SK-N-SH (cell line): ENCODE data around the gene PPP2R3B. TPM values are rescaled to one million over a fixed set of nuclear protein-coding genes. Genes with fewer than 3 reads are reported as not detected.
A peak's percentile ranks its signal among the peaks of the same experiment; 100 is the strongest.

Experiments
- CTCF ChIA-PET: fragments of 300-600, 350-600 bp; formaldehyde crosslinking; extraction: SDS; loops from one replicate; lab custom pipeline; 2021; lab: Yijun Ruan, JAX
- POLR2A ChIA-PET: fragments of 350-600 bp; sonication (Branson Sonifier 250); formaldehyde crosslinking; extraction: SDS; loops from one replicate; lab custom pipeline; 2020; ENCODE audit warnings: antibody characterized with exemption, inconsistent platforms; lab: Yijun Ruan, JAX
- DNase-seq: peaks from one replicate; pipeline ENCODE4 v3.0.0; 2012
- H2AFZ ChIP-seq: fragments of 200-600 bp; sonication (generic); 2 replicates; pipeline ENCODE4 v1.8.1; 2016; ENCODE audit warnings: antibody characterized with exemption, mild to moderate bottlenecking, low read depth
- H3F3A ChIP-seq: fragments of 200-600 bp; sonication (generic); replicated peaks from 2 replicates; pipeline ENCODE3; 2016; ENCODE audit warnings: antibody characterized with exemption, mild to moderate bottlenecking; ENCODE audit not compliant: insufficient read depth
- H3K27ac ChIP-seq, 2 experiments: fragments of 200-500 bp in 1 of 2; fragments of 200-600 bp in 1 of 2; sonication (Bioruptor generic) in 1 of 2; sonication (generic), shearing (Covaris generic) in 1 of 2; 2 replicates each; pipeline versions ENCODE4 v1.5.1 to v1.6.1; 2014 to 2016; ENCODE audit warnings: low read depth in 2 of 2, inconsistent platforms in 1 of 2, low read length in 1 of 2, mild to moderate bottlenecking in 1 of 2, mixed read lengths in 1 of 2
- H3K27me3 ChIP-seq: fragments of 200-600 bp; sonication (generic), shearing (Covaris generic); 2 replicates; pipeline ENCODE4 v1.6.1; 2016; ENCODE audit warnings: mixed run types; ENCODE audit not compliant: insufficient read depth
- H3K36me3 ChIP-seq, 2 experiments: fragments of 200-500 bp in 1 of 2; fragments of 200-600 bp in 1 of 2; sonication (Bioruptor generic) in 1 of 2; sonication (generic) in 1 of 2; replicated peaks in 1 of 2; 2 replicates each; pipeline versions ENCODE3 to v1.5.1; 2014 to 2016; ENCODE audit warnings: low read length in 1 of 2, mild to moderate bottlenecking in 1 of 2; ENCODE audit not compliant: insufficient read depth in 2 of 2, control insufficient read depth in 1 of 2
- H3K4me1 ChIP-seq, 2 experiments: fragments of 200-500 bp in 1 of 2; fragments of 200-600 bp in 1 of 2; sonication (Bioruptor generic) in 1 of 2; sonication (generic), shearing (Covaris generic) in 1 of 2; 2 replicates each; pipeline versions ENCODE4 v1.5.1 to v1.6.1; 2014 to 2016; ENCODE audit warnings: low read depth in 1 of 2, low read length in 1 of 2, mixed run types in 1 of 2; ENCODE audit not compliant: insufficient read depth in 2 of 2, control insufficient read depth in 1 of 2
- H3K4me2 ChIP-seq: fragments of 200-600 bp; sonication (generic), shearing (Covaris generic); 2 replicates; pipeline ENCODE4 v1.6.1; 2017; ENCODE audit warnings: mixed run types
- H3K4me3 ChIP-seq, 2 experiments: fragments of 200-500 bp in 1 of 2; fragments of 200-600 bp in 1 of 2; sonication (Bioruptor generic) in 1 of 2; sonication (generic), shearing (Covaris generic) in 1 of 2; 2 replicates each; pipeline versions ENCODE4 v1.5.1 to v1.8.1; 2014 to 2016; ENCODE audit warnings: low read depth in 2 of 2, inconsistent platforms in 1 of 2, low read length in 1 of 2, mild to moderate bottlenecking in 1 of 2, mixed read lengths in 1 of 2, moderate library complexity in 1 of 2
- H3K79me2 ChIP-seq: fragments of 200-600 bp; sonication (generic); 2 replicates; pipeline ENCODE4 v1.8.1; 2017; ENCODE audit warnings: mild to moderate bottlenecking; ENCODE audit not compliant: insufficient read depth
- H3K9ac ChIP-seq: fragments of 200-600 bp; sonication (generic); 2 replicates; pipeline ENCODE4 v1.6.1; 2017; ENCODE audit warnings: mixed run types
- H3K9me2 ChIP-seq: fragments of 200-600 bp; sonication (generic); 2 replicates; pipeline ENCODE4 v1.6.1; 2017; ENCODE audit warnings: mixed run types
- H3K9me3 ChIP-seq: fragments of 200-600 bp; sonication (generic); 2 replicates; pipeline ENCODE4 v1.6.1; 2017; ENCODE audit warnings: mixed run types, mild to moderate bottlenecking, moderate library complexity
- H4K20me1 ChIP-seq: fragments of 200-600 bp; sonication (generic); 2 replicates; pipeline ENCODE4 v1.6.1; 2017; ENCODE audit warnings: mild to moderate bottlenecking, mixed run types; ENCODE audit not compliant: insufficient read depth
- CHD2 ChIP-seq: fragments of 150-350 bp; IDR thresholded peaks from 2 replicates; pipeline ENCODE4 v1.6.1; 2018; ENCODE audit warnings: low read length; ENCODE audit not compliant: partially characterized antibody
- ELF1 ChIP-seq: IDR thresholded peaks from 2 replicates; pipeline ENCODE4 v1.4.0; 2012
- FOSL2 ChIP-seq: IDR thresholded peaks from 2 replicates; pipeline ENCODE4 v1.4.0; 2012; ENCODE audit warnings: low read depth, mild to moderate bottlenecking, moderate library complexity, borderline replicate concordance
- GABPA ChIP-seq: IDR thresholded peaks from 2 replicates; pipeline ENCODE4 v1.4.0; 2012; ENCODE audit warnings: low read depth, mild to moderate bottlenecking
- NFIC ChIP-seq: IDR thresholded peaks from 2 replicates; pipeline ENCODE4 v1.4.0; 2012; ENCODE audit warnings: borderline replicate concordance
- PBX3 ChIP-seq: IDR thresholded peaks from 2 replicates; pipeline ENCODE4; 2012
- RAD21 ChIP-seq: IDR thresholded peaks from 2 replicates; pipeline ENCODE4 v1.6.1; 2012; ENCODE audit warnings: mild to moderate bottlenecking, low read length
- SMC3 ChIP-seq: IDR thresholded peaks from 2 replicates; pipeline ENCODE4 v1.6.1; 2012; ENCODE audit warnings: low read depth, low read length, improper control_type of control experiment
- TCF12 ChIP-seq: IDR thresholded peaks from 2 replicates; pipeline ENCODE4 v1.4.0; 2012
- TEAD4 ChIP-seq: IDR thresholded peaks from 2 replicates; pipeline ENCODE4 v1.4.0; 2012; ENCODE audit warnings: mild to moderate bottlenecking, borderline replicate concordance; ENCODE audit not compliant: insufficient read depth
- WGBS: methylation state at CpG from one replicate; pipeline ENCODE4 v1.1.6; 2017; ENCODE audit warnings: low lambda C conversion rate; 5-methylcytosine and 5-hydroxymethylcytosine counted together
- polyA plus RNA-seq, 3 experiments: library from polyadenylated mRNA; depleted of rRNA; stranded (reverse); fragments of >200 nt; gene quantifications; 2 replicates each; pipeline ENCODE4 v1.2.3, GENCODE V29; 2012

The PPP2R3B gene
- polyA plus RNA-seq, 1 of the 3 experiments (the other 2 are of a cell fraction) = 19.4 TPM

GRCh38 chrX:358651-359143 lies 28.0 kb downstream of the PPP2R3B start:
- Histone ChIP-seq H3K4me3 (no peak overlapping the region), H3K9me2 (no peaks in the 10 kb centered on the region), H2AFZ (no peak overlapping the region), H3K9me3 (peaks cover 10% of the 10 kb centered on the region; the same call in 1 of the 2 replicates), H3K36me3 (peaks cover 0 to 18% of the 10 kb centered on the region in 2 experiments)
- POLR2A ChIA-PET = no interaction called here
- no peak for DNase-seq
- TF ChIP-seq GABPA (no peak), SMC3 (no peak), ELF1 (no peak)
- TF ChIP-seq, all 33 proteins: peak for 0
- Histone ChIP-seq H3K27me3 (no peaks in the 10 kb centered on the region), H3K79me2 (peaks cover 6% of the 10 kb centered on the region; the same call in 1 of the 2 replicates), H4K20me1 (no peaks in the 10 kb centered on the region), H3K4me2 (no peak overlapping the region), H3F3A (peaks cover 5% of the 10 kb centered on the region), H3K27ac (no peak overlapping the region), H3K9ac (no peak overlapping the region), H3K4me1 (peaks cover 0 to 4% of the 10 kb centered on the region in 2 experiments; a peak in 2 of 4 replicates)
- CTCF ChIA-PET = no interaction called here
- WGBS = 96% methylated on average over 48 of the region's 49 CpGs

GRCh38 chrX:357693-358471 lies 28.8 kb downstream of the PPP2R3B start:
- Histone ChIP-seq H3K9ac (no peak overlapping the region), H3K27me3 (no peaks in the 10 kb centered on the region), H2AFZ (peak overlapping the region; percentile 43), H3K9me2 (no peaks in the 10 kb centered on the region), H3K4me2 (no peak overlapping the region), H3F3A (peaks cover 5% of the 10 kb centered on the region), H3K4me3 (no peak overlapping the region), H3K27ac (no peak overlapping the region; a peak in 1 of 4 replicates), H3K36me3 (peaks cover 0 to 18% of the 10 kb centered on the region in 2 experiments), H3K9me3 (peaks cover 10% of the 10 kb centered on the region; the same call in 1 of the 2 replicates), H4K20me1 (no peaks in the 10 kb centered on the region), H3K79me2 (peaks cover 5% of the 10 kb centered on the region; the same call in 1 of the 2 replicates), H3K4me1 (peaks cover 0 to 4% of the 10 kb centered on the region in 2 experiments; a peak in 2 of 4 replicates)
- WGBS = 60% methylated on average over 12 of the region's 48 CpGs
- CTCF ChIA-PET = no interaction called here
- no peak for DNase-seq
- TF ChIP-seq TEAD4 = no peak
- no peak for TF ChIP-seq NFIC
- TF ChIP-seq CHD2 = no peak
- TF ChIP-seq TCF12 = peak; percentile 52; the same call in 1 of the 2 replicates
- TF ChIP-seq FOSL2 = peak; percentile 42; the same call in 1 of the 2 replicates
- TF ChIP-seq PBX3 = peak; percentile 75
- no peak for TF ChIP-seq RAD21
- 0 out of 2 replicates have a peak, but pooled peaks have one; percentile 31 for TF ChIP-seq GABPA
- POLR2A ChIA-PET = no interaction called here
